ENCODE measurements around the gene EHBP1. TPM values are rescaled to one million over a fixed set of nuclear protein-coding genes. Genes with fewer than 3 reads are reported as not detected.

EHBP1 gene
- polyA plus RNA-seq, 3 donors: 4.2 to 6.1 (median 6.0) TPM

DNA sequence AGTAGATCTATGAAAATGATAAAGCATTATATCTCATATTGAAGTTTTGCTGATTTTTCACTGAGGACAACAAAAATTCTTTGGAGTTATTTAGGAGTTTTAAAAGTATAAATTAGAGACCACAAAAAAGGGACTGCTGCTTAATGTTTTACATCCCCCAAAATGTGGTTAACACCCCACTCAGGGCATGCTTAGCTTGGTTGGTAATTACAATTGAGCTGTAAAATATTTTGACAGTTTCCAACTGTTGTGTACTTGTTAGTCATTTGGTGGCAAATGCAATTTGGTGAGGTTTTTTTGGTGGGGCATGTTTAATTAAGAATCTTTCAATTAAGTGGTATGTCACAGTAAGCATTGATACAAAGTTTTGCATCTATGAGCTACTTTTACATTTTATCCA is 207.8 kb downstream of the EHBP1 start:
- H3K9me3 ChIP-seq (replicated peaks in 1 of 2; ENCODE audit: control insufficient read depth in 1 of 2, insufficient read depth in 1 of 2, low read length in 2 of 2): no peaks in the 10 kb centered on the region
- TF ChIP-seq, protein P1, sequence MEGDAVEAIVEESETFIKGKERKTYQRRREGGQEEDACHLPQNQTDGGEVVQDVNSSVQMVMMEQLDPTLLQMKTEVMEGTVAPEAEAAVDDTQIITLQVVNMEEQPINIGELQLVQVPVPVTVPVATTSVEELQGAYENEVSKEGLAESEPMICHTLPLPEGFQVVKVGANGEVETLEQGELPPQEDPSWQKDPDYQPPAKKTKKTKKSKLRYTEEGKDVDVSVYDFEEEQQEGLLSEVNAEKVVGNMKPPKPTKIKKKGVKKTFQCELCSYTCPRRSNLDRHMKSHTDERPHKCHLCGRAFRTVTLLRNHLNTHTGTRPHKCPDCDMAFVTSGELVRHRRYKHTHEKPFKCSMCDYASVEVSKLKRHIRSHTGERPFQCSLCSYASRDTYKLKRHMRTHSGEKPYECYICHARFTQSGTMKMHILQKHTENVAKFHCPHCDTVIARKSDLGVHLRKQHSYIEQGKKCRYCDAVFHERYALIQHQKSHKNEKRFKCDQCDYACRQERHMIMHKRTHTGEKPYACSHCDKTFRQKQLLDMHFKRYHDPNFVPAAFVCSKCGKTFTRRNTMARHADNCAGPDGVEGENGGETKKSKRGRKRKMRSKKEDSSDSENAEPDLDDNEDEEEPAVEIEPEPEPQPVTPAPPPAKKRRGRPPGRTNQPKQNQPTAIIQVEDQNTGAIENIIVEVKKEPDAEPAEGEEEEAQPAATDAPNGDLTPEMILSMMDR (IDR thresholded peaks at IDR 0.05): no peak
- no peak overlapping the region for H3K4me3 ChIP-seq (replicated peaks in 1 of 3; ENCODE audit: low read depth in 2 of 3, low read length in 3 of 3)
- Mint-ChIP-seq H3K27ac (no peak overlapping the region), H3K4me3 (no peak overlapping the region), H3K36me3 (no peaks in the 10 kb centered on the region), H3K4me1 (no peaks in the 10 kb centered on the region), H3K27me3 (ENCODE audit: low read depth in 3 of 3) (no peaks in the 10 kb centered on the region), H3K9me3 (peaks cover 0 to 4% (median 0%) of the 10 kb centered on the region in 7 donors)
- no peak overlapping the region for H3K9ac ChIP-seq (ENCODE audit: insufficient read depth, low read length, poor library complexity, severe bottlenecking)
- H3K4me2 ChIP-seq (replicated peaks; ENCODE audit: extremely low read depth, low read length, poor library complexity, severe bottlenecking): no peak overlapping the region
- H3K36me3 ChIP-seq (replicated peaks in 1 of 2; ENCODE audit: control insufficient read depth in 1 of 2, insufficient read depth in 2 of 2, low read length in 2 of 2): no peaks in the 10 kb centered on the region
- intact Hi-C loops (cut with micrococcal nuclease): no loop called here
- DNase-seq: no peak
- no peak overlapping the region for H2AFZ ChIP-seq (ENCODE audit: insufficient read depth, low read depth, low read length, poor library complexity, severe bottlenecking)
- no peaks in the 10 kb centered on the region for H3K4me1 ChIP-seq (ENCODE audit: control insufficient read depth in 1 of 2, insufficient read depth in 2 of 2, low read length in 2 of 2)
- no peaks in the 10 kb centered on the region for H3K27me3 ChIP-seq (ENCODE audit: control insufficient read depth in 2 of 2, insufficient read depth in 2 of 2, low read length in 2 of 2)
- H4K20me1 ChIP-seq (ENCODE audit: insufficient read depth, low read length): no peaks in the 10 kb centered on the region
- no peak overlapping the region for H3K27ac ChIP-seq (ENCODE audit: low read depth in 1 of 2, low read length in 2 of 2)
- no peaks in the 10 kb centered on the region for H3K79me2 ChIP-seq (ENCODE audit: insufficient read depth, low read length)

DNA sequence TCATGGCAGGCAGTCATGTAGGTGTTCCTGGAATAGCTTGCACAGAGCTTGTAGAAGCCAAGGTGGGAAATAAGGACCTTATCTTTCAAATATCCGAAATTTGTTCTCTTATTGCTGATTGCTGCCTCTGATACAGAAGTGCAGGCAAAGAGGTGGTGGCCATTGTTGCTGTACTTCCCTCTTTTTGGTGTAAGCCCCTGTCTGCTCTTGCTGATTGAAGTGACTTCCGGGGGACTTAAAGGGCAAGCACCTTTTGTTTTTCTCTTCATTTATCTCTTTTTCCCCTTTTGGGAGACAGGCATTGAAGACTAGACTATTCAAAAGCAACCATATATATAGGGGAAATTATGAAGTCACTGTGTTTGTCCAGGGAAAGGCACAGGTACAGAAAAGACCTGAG is 213.5 kb downstream of the EHBP1 start:
- Histone ChIP-seq H3K9ac (ENCODE audit: insufficient read depth, low read length, poor library complexity, severe bottlenecking) (no peak overlapping the region), H3K27me3 (ENCODE audit: control insufficient read depth in 2 of 2, insufficient read depth in 2 of 2, low read length in 2 of 2) (no peaks in the 10 kb centered on the region), H4K20me1 (ENCODE audit: insufficient read depth, low read length) (no peaks in the 10 kb centered on the region), H3K9me3 (replicated peaks in 1 of 2; ENCODE audit: control insufficient read depth in 1 of 2, insufficient read depth in 1 of 2, low read length in 2 of 2) (peaks cover 18 to 29% of the 10 kb centered on the region in 2 donors), H3K4me1 (ENCODE audit: control insufficient read depth in 1 of 2, insufficient read depth in 2 of 2, low read length in 2 of 2) (no peaks in the 10 kb centered on the region), H3K4me2 (replicated peaks; ENCODE audit: extremely low read depth, low read length, poor library complexity, severe bottlenecking) (no peak overlapping the region), H3K4me3 (replicated peaks in 1 of 3; ENCODE audit: low read depth in 2 of 3, low read length in 3 of 3) (no peak overlapping the region), H3K27ac (ENCODE audit: low read depth in 1 of 2, low read length in 2 of 2) (no peak overlapping the region), H3K36me3 (replicated peaks in 1 of 2; ENCODE audit: control insufficient read depth in 1 of 2, insufficient read depth in 2 of 2, low read length in 2 of 2) (no peaks in the 10 kb centered on the region), H3K79me2 (ENCODE audit: insufficient read depth, low read length) (no peaks in the 10 kb centered on the region), H2AFZ (ENCODE audit: insufficient read depth, low read depth, low read length, poor library complexity, severe bottlenecking) (no peak overlapping the region)
- Mint-ChIP-seq H3K4me1 (no peaks in the 10 kb centered on the region), H3K9me3 (peaks cover 15 to 39% (median 26%) of the 10 kb centered on the region in 7 donors), H3K27ac (no peak overlapping the region), H3K4me3 (no peak overlapping the region), H3K36me3 (peaks cover 3 to 9% of the 10 kb centered on the region in 2 donors), H3K27me3 (ENCODE audit: low read depth in 3 of 3) (no peaks in the 10 kb centered on the region)
- intact Hi-C loops (cut with micrococcal nuclease): no loop called here
- TF ChIP-seq, protein P1 (IDR thresholded peaks at IDR 0.05): no peak
- no peak for DNase-seq
- 100% methylated on average over 1 of the region's 2 CpGs for WGBS (ENCODE audit: insufficient coverage)

Measured in CD14-positive monocyte (primary cell).